GM04503 (cell line): ENCODE results near the gene GPR39.
A peak's percentile ranks its signal among the peaks of the same experiment; 100 is the strongest.

Experiments used
- DNase-seq: peaks from one replicate; pipeline ENCODE4 v3.0.0-alpha.2; 2012; ENCODE audit warnings: low read depth

GPR39 gene

GRCh38 chr2:132414081-132414480 lies 2.5 kb upstream of the GPR39 start:
- DNase-seq = no peak

DNA sequence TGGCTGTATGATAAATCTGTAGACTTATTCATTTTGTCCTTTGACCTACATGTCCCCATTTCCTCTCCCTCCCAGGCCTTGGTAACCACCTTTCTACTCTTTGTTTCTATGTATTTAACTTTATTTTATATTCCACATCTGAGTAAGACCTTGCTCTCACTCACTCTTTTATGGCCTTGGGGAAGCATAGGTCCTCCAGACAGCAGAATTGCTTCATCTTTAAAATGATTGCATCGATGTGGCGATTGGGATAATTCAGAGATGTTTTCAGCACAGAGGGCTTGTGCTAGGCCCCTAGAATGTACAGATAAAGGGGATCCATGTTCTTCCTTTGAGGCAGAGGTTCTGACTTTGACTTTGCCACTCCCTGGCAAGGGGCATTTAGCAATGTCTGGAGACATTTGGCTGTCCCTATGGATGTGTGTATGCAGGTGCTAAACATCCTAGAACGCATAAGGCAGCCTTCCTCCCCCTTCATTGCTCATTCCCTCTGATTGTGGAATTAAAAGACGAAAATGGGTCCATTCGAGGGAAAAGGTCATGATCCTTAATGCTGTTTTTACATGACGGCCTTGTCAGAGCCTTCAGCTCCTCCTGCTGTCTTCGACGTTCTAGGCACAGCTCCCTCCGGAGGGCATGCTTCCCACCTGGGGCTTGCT lies 1.2 kb upstream of the GPR39 start:
- DNase-seq = no peak

GRCh38 chr2:132415915-132416722 lies 486 bp upstream of the GPR39 start:
- DNase-seq = peak; percentile 79

DNA sequence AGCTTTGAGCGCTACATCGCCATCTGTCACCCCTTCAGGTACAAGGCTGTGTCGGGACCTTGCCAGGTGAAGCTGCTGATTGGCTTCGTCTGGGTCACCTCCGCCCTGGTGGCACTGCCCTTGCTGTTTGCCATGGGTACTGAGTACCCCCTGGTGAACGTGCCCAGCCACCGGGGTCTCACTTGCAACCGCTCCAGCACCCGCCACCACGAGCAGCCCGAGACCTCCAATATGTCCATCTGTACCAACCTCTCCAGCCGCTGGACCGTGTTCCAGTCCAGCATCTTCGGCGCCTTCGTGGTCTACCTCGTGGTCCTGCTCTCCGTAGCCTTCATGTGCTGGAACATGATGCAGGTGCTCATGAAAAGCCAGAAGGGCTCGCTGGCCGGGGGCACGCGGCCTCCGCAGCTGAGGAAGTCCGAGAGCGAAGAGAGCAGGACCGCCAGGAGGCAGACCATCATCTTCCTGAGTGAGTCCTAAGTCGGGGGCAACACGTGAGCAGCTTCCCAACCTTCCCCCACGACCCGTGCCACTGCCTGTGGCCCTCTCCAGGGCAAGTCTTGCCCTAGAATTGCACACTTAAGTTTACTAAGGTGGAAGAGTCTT lies 928 bp downstream of the GPR39 start:
- no peak for DNase-seq

DNA sequence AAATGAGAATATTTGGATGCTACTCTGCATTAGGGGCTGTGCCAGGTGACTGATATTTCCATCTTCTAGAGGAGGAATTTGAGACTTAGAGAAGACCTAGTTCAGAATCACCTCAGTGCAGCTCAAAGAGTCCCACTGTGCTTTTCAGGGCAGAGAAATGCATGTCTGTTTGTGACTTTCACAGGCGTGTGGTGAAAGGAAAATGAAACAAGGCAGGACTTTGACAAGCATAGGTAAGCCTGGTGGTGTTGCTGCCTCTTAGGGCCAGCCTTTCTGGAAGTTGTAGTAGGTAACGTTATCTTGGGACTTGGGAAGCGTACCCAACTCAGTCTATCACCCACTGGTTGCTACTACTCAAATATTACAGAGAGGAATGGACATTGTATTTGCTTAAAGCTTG lies 2.6 kb downstream of the GPR39 start:
- DNase-seq = no peak

DNA sequence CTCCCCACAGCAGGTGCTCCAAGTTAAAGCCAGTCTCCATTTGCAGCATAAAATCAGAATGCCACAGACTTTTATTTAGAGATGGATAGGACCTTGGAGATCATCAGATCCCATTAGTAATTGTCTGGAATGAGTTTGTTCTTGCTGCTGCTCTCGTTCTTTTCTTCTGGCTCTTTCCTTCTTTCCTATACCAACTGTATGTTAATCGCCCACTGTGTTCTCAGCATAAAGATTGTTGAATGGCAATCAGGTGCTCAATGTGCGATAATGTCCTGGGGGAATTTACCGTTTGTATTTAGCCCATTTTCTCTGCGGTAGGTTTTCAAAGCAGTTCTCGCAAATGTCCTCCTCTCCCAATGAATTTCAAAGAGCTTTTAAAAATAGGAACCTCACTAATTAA lies 3.3 kb downstream of the GPR39 start:
- no peak for DNase-seq

- no peak for DNase-seq
Measured at GRCh38 chr2:132420816-132421805, 4.5 kb downstream of the GPR39 start.

- DNase-seq = no peak
Measured at GRCh38 chr2:132422736-132423135, 6.1 kb downstream of the GPR39 start.

DNA sequence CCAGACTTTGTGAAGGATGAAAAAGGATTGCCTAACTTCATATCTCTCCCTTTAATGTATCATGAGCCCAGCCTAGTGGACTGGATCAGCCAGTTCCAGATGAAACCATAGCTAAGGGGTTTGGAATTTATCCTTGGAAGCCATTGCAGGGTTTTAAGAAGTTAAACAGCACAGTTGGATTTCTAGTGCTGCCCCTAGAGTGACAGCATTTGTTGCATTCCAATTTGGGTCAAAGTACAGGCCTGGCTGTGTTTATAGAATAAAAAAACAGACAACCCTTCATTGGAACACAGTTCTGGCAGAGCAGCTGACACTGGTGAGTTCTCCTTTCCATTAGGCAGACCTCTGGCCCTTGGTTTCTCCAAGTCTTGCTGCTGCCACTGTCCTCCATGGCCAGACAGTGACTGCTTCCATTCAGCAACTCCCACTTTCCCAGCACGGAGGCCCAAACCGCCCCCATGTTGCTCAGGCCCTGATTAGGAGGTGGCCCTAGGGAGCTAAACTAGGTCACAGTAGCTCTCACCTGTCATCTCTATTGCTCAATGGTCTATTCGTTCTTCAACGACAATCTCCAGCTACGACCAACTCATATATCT lies 8.0 kb downstream of the GPR39 start:
- peak; percentile 55 for DNase-seq

- DNase-seq = no peak
Measured at GRCh38 chr2:132426033-132426432, 9.4 kb downstream of the GPR39 start.

DNA sequence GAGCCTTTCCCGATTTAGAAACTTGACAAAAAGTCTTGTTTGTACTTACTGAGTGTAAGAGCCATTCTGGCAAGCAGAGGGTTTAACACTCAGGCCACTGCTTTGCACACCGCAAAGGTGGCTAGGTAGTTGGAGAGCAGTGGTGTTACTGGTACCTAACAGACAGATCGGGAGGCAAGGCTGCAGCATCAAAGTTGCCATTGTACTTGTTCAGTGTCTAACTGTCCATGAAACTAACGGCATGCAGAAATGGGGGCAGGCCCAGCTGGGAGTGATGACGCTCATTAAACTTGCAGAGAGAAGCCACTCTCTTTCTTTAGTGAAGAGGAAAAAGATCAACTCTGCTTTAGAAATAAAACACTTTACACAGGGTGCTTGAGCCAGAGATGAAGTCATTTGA lies 10.1 kb downstream of the GPR39 start:
- DNase-seq = no peak

DNA sequence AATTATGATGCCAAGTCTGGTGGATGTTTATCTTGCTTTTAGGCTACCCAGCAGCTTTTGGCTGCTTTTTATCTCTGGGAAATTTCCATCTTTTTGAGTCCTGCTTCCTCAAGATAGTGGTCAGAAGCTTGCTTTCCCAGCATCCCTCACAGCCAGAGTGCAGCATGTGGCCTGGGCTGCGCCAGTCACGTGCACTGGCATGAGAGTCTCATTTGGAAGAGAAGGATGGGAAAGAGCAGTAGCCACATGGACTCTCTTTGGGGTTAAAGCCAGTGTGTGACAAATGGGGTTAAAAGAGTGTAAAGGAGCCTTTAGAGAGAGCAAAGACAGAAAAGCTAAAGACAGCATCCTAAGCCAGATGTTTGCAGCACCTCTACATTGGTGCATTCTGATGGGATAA lies 12.7 kb downstream of the GPR39 start:
- no peak for DNase-seq

- DNase-seq = no peak
Measured at GRCh38 chr2:132429941-132430573, 13.5 kb downstream of the GPR39 start.

GRCh38 chr2:132430895-132431294 lies 14.3 kb downstream of the GPR39 start:
- no peak for DNase-seq

DNA sequence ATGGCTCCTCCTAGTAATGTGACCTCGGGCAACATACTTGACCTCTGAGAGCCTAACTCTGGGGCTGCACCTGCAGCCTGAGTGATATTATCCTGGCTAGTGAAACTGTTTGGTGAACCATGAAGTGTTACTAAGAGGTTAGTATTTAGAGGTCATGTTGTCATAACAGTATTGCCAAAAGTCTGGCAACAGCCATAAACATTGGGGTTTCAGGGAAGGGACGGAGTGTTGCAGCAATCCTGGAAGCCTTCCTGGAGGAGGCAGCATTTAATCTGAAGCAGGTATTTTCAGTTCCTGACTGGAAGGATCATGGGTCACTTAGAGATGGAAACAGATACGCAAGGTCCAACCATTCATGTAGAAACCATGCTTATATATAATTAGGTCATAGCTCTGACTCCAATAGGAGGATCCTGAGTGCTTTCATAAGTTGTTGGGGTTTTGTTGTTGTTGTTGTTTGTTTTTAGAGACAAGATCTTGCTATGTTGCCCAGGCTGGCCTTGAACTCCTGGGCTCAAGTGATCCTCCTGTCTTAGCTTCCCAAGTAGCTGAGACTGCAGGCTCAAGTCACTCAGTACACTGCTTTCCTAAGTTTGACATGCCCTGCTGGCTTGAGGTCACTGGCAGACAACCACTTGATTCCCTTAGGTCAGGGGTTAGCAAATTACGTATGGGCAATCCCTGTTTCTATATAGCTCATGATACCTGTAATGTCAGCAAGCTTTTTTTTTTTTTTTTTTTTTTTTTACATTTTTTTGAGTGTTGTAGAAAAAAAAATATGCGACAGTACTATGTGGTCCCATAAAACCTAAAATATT lies 21.5 kb downstream of the GPR39 start:
- no peak for DNase-seq

GRCh38 chr2:132438691-132439090 lies 22.1 kb downstream of the GPR39 start:
- DNase-seq = peak; percentile 55

DNA sequence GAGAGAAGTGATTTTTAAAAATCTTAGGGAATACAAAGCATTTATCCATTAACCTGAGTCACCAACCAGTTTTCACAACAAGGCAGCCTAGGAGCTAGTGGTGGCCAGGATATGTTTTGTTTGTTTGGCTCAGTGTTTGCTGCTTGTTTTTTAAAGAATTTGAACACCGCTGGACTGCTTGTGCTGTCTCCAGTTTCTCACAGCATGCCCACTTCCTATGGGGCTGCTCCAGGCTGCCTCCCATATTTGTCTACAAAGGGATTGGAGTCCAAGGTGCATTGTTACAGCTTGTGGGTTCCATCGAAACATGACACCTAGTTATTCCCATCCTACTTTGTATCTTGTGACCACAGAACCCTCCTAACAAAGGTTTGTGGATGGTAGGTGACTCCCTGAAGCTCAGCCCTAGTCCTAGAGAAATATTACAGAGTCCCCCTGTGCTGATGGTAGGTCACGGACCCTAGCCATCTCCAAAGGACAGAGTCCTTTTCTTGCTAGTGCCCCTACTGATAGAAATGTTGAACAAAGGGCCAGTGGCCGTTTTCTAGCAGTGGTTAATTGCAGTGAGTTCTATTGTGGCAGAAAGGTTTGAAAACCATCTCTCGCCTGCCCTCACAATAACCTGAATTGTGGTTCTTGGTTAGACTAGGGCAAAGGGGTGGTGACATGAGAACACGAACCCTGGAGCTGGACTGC lies 23.2 kb downstream of the GPR39 start:
- no peak for DNase-seq

- no peak for DNase-seq
Measured at GRCh38 chr2:132441051-132441450, 24.4 kb downstream of the GPR39 start.

DNA sequence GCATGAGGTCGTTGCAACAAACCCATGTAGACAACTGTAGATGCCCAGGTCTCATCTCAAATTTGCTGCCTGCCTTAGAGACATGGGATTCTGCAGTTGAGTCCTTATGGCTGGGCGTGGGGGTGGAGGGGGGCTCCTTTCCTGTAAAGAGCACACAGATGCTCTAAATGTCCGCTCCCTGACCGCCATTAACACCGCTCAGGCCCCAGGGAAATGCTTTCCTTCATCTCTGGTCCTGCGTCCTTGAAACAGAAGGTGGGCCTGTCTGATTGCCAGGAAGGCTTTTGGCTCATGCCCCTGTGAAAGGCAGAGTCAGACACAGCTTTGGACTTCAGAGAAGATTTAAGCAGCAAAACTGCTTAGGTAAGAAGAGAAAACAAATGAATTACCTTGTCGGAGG lies 25.7 kb downstream of the GPR39 start:
- no peak for DNase-seq

- DNase-seq = no peak
Measured at GRCh38 chr2:132443106-132443505, 26.5 kb downstream of the GPR39 start.
